ENCODE data around the gene UBA1.

UBA1 gene

DNA sequence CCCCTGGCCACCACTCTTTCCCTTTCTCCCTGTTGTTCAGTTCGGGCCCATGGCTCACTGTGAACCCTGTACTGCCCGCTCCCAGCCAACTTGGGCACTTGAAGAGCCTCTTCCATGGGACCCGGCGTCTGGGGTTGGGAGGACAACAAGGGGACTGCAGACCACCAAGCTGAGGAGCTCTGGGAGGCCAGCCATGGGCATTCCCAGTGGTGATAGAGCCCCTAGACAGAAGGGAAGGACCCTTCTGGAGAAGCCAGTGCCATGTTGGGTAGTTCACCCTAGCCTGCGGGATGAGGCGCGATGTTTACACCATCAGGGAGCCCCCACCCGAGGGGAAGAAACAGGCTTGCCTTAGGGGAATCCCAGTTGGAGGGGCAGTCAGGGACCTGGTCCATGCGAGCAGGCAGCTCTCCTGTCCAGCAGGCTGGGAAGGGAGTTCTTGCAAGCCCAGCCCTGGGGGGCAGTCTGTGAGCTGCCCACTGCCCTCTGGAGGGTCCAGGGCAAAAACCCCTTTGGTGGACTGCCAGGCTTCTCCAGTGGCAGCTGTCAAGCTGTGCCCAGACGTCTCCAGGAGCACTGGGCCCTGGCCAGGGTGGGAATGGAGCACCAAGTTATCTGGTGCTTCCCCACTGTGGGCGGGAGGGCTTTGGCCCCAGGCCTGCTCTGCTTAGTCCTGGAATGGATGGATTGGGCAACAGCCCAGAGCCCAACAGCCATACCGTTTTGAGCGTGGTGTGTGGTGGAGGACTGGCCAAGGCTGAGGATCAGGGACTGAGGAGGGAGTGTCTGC, 23.7 kb upstream of the UBA1 start:
- DNase-seq (ENCODE audit: low read depth in 2 of 3, low spot score in 2 of 3): no peak

GRCh38 chrX:47170861-47171692, 22.6 kb upstream of the UBA1 start:
- no peak for DNase-seq (ENCODE audit: low read depth in 2 of 3, low spot score in 2 of 3)

- DNase-seq (ENCODE audit: low read depth in 2 of 3, low spot score in 2 of 3): no peak
Observed at GRCh38 chrX:47171996-47172395, 21.6 kb upstream of the UBA1 start.

DNA sequence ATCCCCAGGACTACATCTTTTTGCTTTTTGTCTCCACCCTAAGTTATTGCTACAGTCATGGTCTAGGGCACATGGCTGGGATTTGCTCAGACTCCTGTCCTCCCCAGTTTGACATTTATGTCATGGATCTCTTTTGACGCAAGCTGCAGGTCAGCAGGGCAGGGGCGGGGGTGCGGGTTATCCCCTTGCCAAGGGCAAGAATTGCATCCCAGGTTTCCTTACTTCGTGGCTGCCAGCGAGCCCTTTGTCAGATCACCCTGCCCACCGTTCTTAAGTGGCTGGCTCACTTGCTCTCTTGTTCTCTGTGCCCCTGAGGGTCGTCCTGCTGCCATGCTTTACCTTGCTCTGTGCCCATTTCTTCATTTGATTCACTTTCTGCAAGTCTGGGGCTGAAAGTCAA, 21.1 kb upstream of the UBA1 start:
- DNase-seq (ENCODE audit: low read depth in 2 of 3, low spot score in 2 of 3): no peak

DNA sequence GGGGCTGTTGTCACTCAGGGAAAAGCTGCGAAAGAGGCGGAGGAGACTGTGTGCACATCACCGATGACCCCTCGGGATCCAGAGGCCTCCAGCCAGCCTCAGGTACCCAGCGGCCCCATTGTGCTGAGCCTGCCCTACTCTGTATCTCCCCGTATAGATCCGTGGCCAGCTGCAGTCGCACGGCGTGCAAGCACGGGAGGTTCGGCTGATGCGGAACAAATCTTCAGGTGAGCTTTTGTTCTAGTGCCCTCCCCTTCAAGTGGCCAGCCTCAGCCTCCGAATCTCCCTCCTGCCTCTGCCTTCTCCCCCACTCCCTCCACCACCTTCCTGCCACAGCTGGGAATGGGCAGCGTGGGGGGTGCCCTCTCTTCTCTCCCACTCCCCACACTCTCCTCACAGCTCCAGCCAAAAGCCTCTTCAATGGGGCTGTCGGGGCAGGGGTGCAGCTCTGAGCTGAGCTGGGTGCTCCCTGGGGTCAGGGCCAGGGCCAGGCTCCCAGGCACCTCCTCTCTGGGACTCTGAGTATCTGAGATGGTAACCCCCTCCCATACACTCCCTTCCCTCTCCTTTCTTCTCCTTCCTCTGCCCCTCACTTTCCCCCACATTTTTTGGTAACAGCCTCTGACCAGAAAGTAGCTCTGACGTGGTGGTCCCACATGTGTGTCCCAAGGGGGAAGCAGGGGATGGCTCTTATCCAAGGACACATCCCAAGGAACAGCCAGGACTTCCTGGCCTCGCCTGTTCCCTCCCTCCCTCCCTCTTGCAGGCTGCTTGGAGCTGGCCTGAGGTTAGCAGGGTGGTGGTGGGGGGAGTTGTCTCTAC, 20.4 kb upstream of the UBA1 start:
- DNase-seq (ENCODE audit: low read depth in 2 of 3, low spot score in 2 of 3): no peak

- no peak for DNase-seq (ENCODE audit: low read depth in 2 of 3, low spot score in 2 of 3)
Observed at GRCh38 chrX:47174376-47174775, 19.3 kb upstream of the UBA1 start.

DNA sequence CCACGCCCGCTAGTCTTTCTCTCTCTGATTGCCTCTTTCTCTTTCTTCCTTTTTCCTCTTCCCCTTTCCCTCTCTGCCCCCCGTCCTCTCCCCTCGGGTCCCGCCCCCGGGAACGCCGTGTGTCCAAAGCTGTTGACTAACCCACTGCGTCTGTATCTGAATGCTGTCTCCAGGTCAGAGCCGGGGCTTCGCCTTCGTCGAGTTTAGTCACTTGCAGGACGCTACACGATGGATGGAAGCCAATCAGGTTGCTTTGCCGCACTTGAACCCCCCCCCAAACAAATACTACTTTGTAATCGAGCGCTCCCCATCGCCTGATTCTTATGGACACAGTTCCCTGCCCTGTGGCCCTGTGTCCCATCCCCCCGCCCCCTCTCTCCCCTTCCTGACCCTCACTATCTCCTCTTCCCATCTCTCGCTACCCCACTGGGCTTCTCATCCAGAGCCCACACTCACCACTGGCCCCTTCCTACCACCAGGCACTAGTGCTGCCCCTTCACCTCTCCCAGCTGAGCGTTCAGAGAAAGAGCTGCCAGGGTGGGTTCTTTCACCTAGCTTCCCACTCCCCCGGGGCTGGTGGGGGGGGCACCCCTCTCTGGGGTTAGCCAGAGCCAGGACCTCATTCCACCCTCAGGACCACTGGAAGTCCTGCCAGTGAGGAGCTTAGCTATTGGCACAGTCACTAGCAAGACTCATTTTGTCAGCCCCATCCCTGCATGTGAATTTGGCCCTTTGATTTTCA, 18.6 kb upstream of the UBA1 start:
- DNase-seq (ENCODE audit: low read depth in 2 of 3, low spot score in 2 of 3): no peak

DNA sequence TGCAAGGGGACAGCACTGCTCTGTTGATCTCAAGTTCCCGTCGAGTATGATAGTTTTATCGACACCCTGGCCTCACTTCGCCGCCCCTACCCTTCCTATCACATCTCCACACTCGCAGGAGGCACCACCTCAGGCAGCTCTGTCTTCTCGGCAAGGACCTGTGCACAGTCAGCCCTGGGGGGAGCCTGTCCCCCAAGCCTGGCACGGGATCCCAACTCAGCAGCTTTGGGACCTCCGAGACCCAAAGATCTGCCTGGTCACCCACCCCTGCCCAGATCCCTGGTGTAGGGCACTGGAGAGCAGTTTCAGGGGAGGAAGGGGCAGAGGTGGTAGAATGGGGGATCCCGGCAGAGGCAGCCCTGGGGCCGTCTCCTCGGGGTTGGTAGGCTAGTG, 18.0 kb upstream of the UBA1 start:
- no peak for DNase-seq (ENCODE audit: low read depth in 2 of 3, low spot score in 2 of 3)

DNA sequence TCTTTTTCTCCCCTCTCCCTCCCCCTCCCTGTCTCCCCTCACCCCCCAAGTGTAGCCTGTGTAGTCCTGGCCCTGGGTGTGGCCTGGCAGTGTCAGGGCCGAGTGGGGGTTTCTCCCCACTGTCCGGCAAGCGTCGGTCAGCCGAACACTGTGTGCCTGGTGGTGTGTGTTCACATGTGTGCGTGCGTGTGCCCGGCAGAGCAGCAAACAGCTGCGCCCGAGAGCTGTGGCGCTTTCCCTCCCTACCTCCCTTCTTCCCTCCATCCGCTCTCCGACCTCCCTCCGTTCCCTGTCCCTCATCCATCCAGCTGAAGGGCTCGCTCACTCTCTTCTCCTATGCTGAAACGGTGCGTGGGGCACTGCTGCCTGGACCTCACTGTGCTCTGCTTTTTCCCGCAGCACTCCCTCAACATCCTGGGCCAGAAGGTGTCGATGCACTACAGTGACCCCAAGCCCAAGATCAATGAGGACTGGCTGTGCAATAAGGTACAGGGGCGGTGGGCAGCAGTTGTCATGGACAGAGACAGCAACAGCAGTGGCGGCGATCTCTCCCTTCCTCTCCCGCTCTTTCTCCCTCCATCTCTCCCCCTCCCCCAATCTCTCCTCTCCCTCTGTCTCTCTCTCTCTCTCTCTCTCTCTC, 17.4 kb upstream of the UBA1 start:
- no peak for DNase-seq (ENCODE audit: low read depth in 2 of 3, low spot score in 2 of 3)

- no peak for DNase-seq (ENCODE audit: low read depth in 2 of 3, low spot score in 2 of 3)
Observed at GRCh38 chrX:47177079-47177478, 16.6 kb upstream of the UBA1 start.

GRCh38 chrX:47178337-47178736, 15.3 kb upstream of the UBA1 start:
- DNase-seq (ENCODE audit: low read depth in 2 of 3, low spot score in 2 of 3): no peak

DNA sequence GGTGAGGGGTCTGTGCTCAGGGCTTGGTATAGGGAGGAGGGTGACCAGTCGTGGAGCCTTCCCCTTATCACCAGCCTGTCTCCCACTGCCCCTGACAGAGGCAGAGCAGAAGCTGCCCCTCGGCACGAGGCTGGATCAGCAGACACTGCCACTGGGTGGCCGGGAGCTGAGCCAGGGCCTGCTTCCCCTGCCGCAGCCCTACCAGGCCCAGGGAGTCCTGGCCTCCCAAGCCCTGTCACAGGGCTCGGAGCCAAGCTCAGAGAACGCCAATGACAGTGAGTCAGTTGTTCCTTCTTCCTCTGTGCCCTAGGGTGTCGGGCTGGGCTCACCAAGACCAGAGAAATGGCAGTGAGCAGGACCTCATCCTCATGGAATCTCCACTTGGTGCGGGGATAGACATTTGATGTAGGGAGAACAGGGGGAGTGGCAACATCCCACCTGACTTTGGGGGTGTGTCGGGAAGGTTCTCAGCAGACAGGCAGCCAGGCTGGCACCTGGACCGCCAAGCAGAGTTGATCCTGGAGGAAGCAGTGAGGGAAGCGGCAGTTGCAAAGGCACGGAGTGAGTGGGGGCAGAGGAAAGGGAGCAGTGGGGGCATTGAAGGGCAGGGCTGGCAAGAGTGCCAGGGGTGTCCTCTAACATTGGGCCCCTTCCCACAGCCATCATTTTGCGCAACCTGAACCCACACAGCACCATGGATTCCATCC, 14.3 kb upstream of the UBA1 start:
- no peak for DNase-seq (ENCODE audit: low read depth in 2 of 3, low spot score in 2 of 3)

DNA sequence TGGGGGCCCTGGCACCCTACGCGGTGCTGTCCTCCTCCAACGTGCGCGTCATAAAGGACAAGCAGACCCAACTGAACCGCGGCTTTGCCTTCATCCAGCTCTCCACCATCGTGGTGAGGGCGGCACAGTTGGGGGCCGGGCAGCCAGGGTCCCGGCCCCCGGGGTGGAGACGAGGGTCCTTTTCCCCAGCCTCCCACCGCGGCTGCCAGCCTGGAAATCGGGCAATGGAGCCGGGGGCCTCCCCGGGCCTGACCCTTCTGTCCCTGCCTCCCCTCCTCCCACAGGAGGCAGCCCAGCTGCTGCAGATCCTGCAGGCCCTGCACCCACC, 13.7 kb upstream of the UBA1 start:
- no peak for DNase-seq (ENCODE audit: low read depth in 2 of 3, low spot score in 2 of 3)

GRCh38 chrX:47180346-47180745, 13.3 kb upstream of the UBA1 start:
- no peak for DNase-seq (ENCODE audit: low read depth in 2 of 3, low spot score in 2 of 3)

DNA sequence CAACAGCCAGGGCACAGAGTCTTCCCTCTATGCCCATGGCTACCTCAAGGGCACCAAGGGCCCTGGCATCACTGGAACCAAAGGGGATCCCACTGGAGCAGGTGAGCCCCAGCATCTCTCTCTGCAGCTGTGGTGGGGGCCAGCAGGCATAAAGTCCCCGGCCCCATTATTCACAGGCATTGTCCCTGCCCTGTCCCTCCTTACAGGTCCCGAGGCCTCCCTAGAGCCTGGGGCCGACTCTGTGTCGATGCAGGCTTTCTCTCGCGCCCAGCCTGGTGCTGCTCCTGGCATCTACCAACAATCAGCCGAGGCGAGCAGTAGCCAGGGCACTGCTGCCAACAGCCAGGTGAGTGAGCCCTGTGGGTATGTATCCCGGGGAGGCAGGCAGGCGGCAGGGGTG, 12.3 kb upstream of the UBA1 start:
- DNase-seq (ENCODE audit: low read depth in 2 of 3, low spot score in 2 of 3): no peak

DNA sequence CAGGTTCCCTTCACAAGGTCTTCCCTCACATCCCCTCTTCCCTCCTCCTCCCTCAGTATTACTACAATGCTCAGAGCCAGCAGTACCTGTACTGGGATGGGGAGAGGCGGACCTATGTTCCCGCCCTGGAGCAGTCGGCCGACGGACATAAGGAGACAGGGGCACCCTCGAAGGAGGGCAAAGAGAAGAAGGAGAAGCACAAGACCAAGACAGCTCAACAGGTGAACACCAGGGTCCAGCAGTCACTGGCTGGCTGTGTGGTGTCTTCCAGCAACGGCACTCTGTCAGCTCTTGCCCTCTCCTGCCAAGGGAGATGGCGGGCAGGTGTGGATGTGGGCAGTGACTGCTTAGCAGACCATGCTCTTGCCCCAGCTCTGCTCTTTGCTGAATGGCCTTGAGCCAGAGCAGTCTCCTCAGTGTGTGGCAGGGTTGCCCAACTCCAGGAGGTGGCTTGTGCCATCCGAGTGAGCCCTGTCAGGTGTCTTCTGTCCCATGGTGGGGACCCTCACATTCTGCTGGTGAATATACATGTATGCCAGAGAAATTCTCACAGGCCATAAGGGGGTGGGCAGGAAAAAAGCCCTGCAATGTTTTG, 11.4 kb upstream of the UBA1 start:
- DNase-seq (ENCODE audit: low read depth in 2 of 3, low spot score in 2 of 3): no peak

- DNase-seq (ENCODE audit: low read depth in 2 of 3, low spot score in 2 of 3): no peak
Observed at GRCh38 chrX:47184486-47184885, 9.1 kb upstream of the UBA1 start.

- no peak for DNase-seq (ENCODE audit: low read depth in 2 of 3, low spot score in 2 of 3)
Observed at GRCh38 chrX:47185241-47185640, 8.4 kb upstream of the UBA1 start.

DNA sequence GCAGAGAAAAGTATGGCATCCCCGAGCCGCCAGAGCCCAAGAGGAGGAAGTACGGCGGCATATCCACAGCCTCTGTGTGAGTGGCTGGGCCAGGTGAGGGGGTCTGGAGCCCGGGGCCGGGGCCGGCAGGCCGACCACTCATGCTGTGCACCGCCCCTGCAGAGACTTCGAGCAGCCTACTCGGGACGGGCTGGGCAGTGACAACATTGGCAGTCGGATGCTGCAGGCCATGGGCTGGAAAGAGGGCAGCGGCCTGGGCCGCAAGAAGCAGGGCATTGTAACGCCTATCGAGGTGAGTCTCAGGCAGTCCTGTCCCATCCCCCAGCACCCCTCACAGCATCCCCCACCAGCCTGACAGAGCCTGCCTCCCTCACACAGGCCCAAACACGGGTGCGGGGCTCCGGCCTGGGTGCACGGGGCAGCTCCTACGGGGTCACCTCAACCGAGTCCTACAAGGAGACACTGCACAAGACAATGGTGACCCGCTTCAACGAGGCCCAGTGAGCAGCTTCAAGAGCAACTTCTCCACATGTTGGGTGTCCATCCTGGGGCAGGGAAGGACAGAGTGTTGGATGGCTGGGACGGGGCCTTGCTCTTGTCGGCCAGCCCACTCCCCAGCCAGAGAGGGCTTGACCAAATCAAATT, 7.4 kb upstream of the UBA1 start:
- no peak for DNase-seq (ENCODE audit: low read depth in 2 of 3, low spot score in 2 of 3)
